Loucy (cell line): ENCODE measurements around the gene AGPAT2.

Experiments used
- CTCF ChIP-seq: fragments of 200-600 bp; sonication (generic); conservative IDR thresholded peaks from 2 replicates; pipeline ENCODE4 v1.5.1; 2014; ENCODE audit warnings: mild to moderate bottlenecking, antibody characterized with exemption, low read length
- EZH2phosphoT487 ChIP-seq: fragments of 200-600 bp; IDR thresholded peaks from 2 replicates; pipeline ENCODE4 v1.6.1; 2018; ENCODE audit warnings: antibody characterized with exemption, mild to moderate bottlenecking, moderate library complexity, borderline replicate concordance

DNA sequence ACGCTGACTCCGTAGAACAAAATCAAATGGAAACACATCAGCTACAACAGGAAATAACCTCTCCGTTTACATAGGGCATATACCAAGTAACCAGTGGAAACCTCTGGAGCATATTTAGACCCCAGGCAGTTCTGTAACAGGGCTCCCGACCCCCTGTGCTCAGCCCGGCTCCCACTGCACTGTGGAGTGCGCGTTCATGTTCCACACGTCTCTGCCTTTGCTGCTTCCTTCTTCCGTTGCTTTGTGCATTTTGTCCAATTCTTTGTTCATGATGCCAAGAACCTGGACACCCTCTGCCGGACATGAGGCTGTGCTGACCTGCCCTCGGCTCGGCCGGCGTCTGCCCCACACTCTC, 5.9 kb upstream of the AGPAT2 start:
- TF ChIP-seq CTCF (no peak), EZH2phosphoT487 (no peak)
